Measurements from ENCODE around the gene PDE7B. TPM values are rescaled to one million over a fixed set of nuclear protein-coding genes. Genes with fewer than 3 reads are reported as not detected.

PDE7B gene
- total and polyA plus RNA-seq, 2 of the 4 experiments (the other 2 are of a cell fraction): 7.8 to 12.4 TPM

- BruUV-seq (replicated peaks): no TSS peak
- no peak overlapping the region for H2AK9ac ChIP-seq (replicated peaks; ENCODE audit: low read depth, low read length, poor library complexity)
- H4K20me1 ChIP-seq (ENCODE audit: insufficient read depth, low read length): no peaks in the 10 kb centered on the region
- no peak overlapping the region for H3K4me3 ChIP-seq (ENCODE audit: insufficient read depth, low read depth, low read length)
- H3K23ac ChIP-seq (ENCODE audit: low read depth, low read length): peak overlapping the region; percentile 83; the same call in 1 of the 2 replicates
- peaks cover 15% of the 10 kb centered on the region for H3K9me1 ChIP-seq (ENCODE audit: insufficient read depth, low read length)
- H3K79me1 ChIP-seq (ENCODE audit: low read depth in 1 of 2, low read length in 2 of 2): peaks cover 25 to 66% of the 10 kb centered on the region in 2 experiments; a peak in 3 of 4 replicates
- peak overlapping the region; percentile 88; the same call in 1 of the 2 replicates for H2BK20ac ChIP-seq (ENCODE audit: low read depth, low read length)
- in situ Hi-C loops (cut with MboI; ENCODE audit: low sequenced_read_pairs) (no loop called here), dilution Hi-C loops (cut with HindIII; ENCODE audit: low sequenced_read_pairs, unreplicated experiment) (no loop called here), intact Hi-C loops (cut with micrococcal nuclease) (loop anchor here (5.0 to 10.0 kb wide), 2 partner anchors 119 to 183 kb away; partner anchors contain the start of gene PDE7B)
- H2AK5ac ChIP-seq (ENCODE audit: low read depth, low read length): no peak overlapping the region
- peak overlapping the region; percentile 98 for H2BK5ac ChIP-seq (ENCODE audit: low read depth, low read length, poor library complexity, severe bottlenecking)
- no peak overlapping the region for H3K56ac ChIP-seq (ENCODE audit: extremely low read depth, insufficient read depth, low read length)
- no peak overlapping the region; the same call in 1 of the 2 replicates for H3K4me2 ChIP-seq (ENCODE audit: low read depth, low read length)
- H3K4me1 ChIP-seq (ENCODE audit: control insufficient read depth, insufficient read depth, low read length): peaks cover 22% of the 10 kb centered on the region
- peak overlapping the region; percentile 63 to 79 for H4K8ac ChIP-seq (ENCODE audit: low read depth in 2 of 2, low read length in 2 of 2)
- H3K9ac ChIP-seq (ENCODE audit: low read depth, low read length): no peak overlapping the region
- ATAC-seq (ENCODE audit: low read depth): no peak
- H3K9me3 ChIP-seq (ENCODE audit: control insufficient read depth, insufficient read depth, low read length): no peaks in the 10 kb centered on the region
- peak; percentile 72 for DNase-seq
- no CpG with 5 or more reads among the region's 4 CpGs for WGBS, 2 experiments (ENCODE audit: extremely low coverage in 2 of 2, insufficient read length in 1 of 2)
- H4K5ac ChIP-seq (ENCODE audit: low read depth, low read length): peak overlapping the region; percentile 86
- POLR2A ChIA-PET (ENCODE audit: unreplicated experiment): no interaction called here
- H3K4ac ChIP-seq (ENCODE audit: low read depth, low read length): peak overlapping the region; percentile 81
- TF ChIP-seq CEBPB (IDR thresholded peaks at IDR 0.05; ENCODE audit: low read depth, low read length) (peak; percentile 58; the same call in 1 of the 2 replicates), MAFK (IDR thresholded peaks at IDR 0.05; ENCODE audit: low read depth, low read length) (no peak), SMC3 (IDR thresholded peaks at IDR 0.05; ENCODE audit: low read depth, low read length) (no peak)
- H3K18ac ChIP-seq (ENCODE audit: low read depth, low read length): peak overlapping the region; percentile 94
- no peaks in the 10 kb centered on the region for H3K27me3 ChIP-seq (ENCODE audit: control insufficient read depth, insufficient read depth, low read length)
- CTCF ChIA-PET: interaction anchor here (0.6 to 1.7 kb wide), 3 partner anchors 147 to 283 kb away, joined by 4 to 7 read pairs (median 4); no protein-coding TSS in a partner anchor
- H3K27ac ChIP-seq (ENCODE audit: insufficient read depth, low read length): peak overlapping the region; percentile 83; the same call in 1 of the 2 replicates
- H3K14ac ChIP-seq (replicated peaks; ENCODE audit: low read depth, low read length): peak overlapping the region; percentile 39
- peak overlapping the region; percentile 36; the same call in 1 of the 2 replicates for H4K91ac ChIP-seq (ENCODE audit: insufficient read depth, low read depth, low read length)
- H3K36me3 ChIP-seq (ENCODE audit: control insufficient read depth, insufficient read depth, low read length): peaks cover 4% of the 10 kb centered on the region; the same call in 1 of the 2 replicates
- peak overlapping the region; percentile 89 for H2BK15ac ChIP-seq (ENCODE audit: low read depth, low read length)
- H2AFZ ChIP-seq (replicated peaks; ENCODE audit: low read length, poor library complexity): no peak overlapping the region
- H2BK120ac ChIP-seq (ENCODE audit: low read depth, low read length): peak overlapping the region; percentile 82
Measured at GRCh38 chr6:136035378-136036070, 184.0 kb downstream of the PDE7B start.
